GM18505 (cell line): ENCODE results near the gene LENG1.
"Not testable (repeated sequence)": the region's sequence is repeated elsewhere in the genome, so short reads cannot be mapped to it uniquely, and the experiment has no call there.

Experiments
- ATAC-seq: cut with Tn5 transposase; IDR thresholded peaks from one replicate; pipeline ENCODE4 v1.9.1; 2021; ENCODE audit not compliant: unreplicated experiment
- POLR2A ChIP-seq: IDR thresholded peaks from 4 replicates; pipeline ENCODE4 v1.6.1; 2011; ENCODE audit warnings: borderline replicate concordance; ENCODE audit not compliant: insufficient read depth, insufficient read length; ENCODE audit errors: extremely low read depth

LENG1 gene

GRCh38 chr19:54159352-54160181 is at the start of gene LENG1:
TSS of gene LENG1 (minus strand) at chr19:54159721. CDS start at chr19:54159695, 26 bp downstream.
- peak; percentile 92 for TF ChIP-seq POLR2A
- ATAC-seq = peak; percentile 74

GRCh38 chr19:54208784-54209057 is 49.2 kb upstream of the LENG1 start:
- ATAC-seq = no peak
- no peak for TF ChIP-seq POLR2A

- ATAC-seq = peak; percentile 37
- TF ChIP-seq POLR2A = peak; percentile 58
Observed at GRCh38 chr19:54207983-54208783, 48.7 kb upstream of the LENG1 start.

GRCh38 chr19:54207676-54207982 is 48.1 kb upstream of the LENG1 start:
- TF ChIP-seq POLR2A = no peak
- ATAC-seq = no peak

- ATAC-seq = not testable (repeated sequence)
Observed at GRCh38 chr19:54207193-54207592, 47.7 kb upstream of the LENG1 start.

- ATAC-seq = no peak
- TF ChIP-seq POLR2A = no peak
Observed at GRCh38 chr19:54206831-54207177, 47.3 kb upstream of the LENG1 start.

- TF ChIP-seq POLR2A = no peak
- ATAC-seq = no peak
Observed at GRCh38 chr19:54206030-54206830, 46.7 kb upstream of the LENG1 start.

- no peak for ATAC-seq
- no peak for TF ChIP-seq POLR2A
Observed at GRCh38 chr19:54204767-54205468, 45.4 kb upstream of the LENG1 start.

- ATAC-seq = no peak
- TF ChIP-seq POLR2A = no peak
Observed at GRCh38 chr19:54203151-54203611, 43.7 kb upstream of the LENG1 start.

- no peak for TF ChIP-seq POLR2A
Observed at GRCh38 chr19:54201980-54202379, 42.5 kb upstream of the LENG1 start.

GRCh38 chr19:54201172-54201701 is 41.7 kb upstream of the LENG1 start:
- TF ChIP-seq POLR2A = no peak
- ATAC-seq = no peak

More at GRCh38 chr19:54201980-54202379, 42.5 kb upstream of the LENG1 start:
- ATAC-seq = no peak

GRCh38 chr19:54199401-54199800 is 39.9 kb upstream of the LENG1 start:
- no peak for ATAC-seq
- no peak for TF ChIP-seq POLR2A

- TF ChIP-seq POLR2A = no peak
Observed at GRCh38 chr19:54197121-54197520, 37.6 kb upstream of the LENG1 start.

More at GRCh38 chr19:54197121-54197520, 37.6 kb upstream of the LENG1 start:
- no peak for ATAC-seq
